Measurements from ENCODE around the gene PCSK1.

GRCh38 chr5:96347502-96348292 lies 85.4 kb downstream of the PCSK1 start:
- no peak for TF ChIP-seq CTCF (IDR thresholded peaks at IDR 0.05; ENCODE audit: control extremely low read depth in 1 of 3, insufficient read depth in 1 of 3, low read depth in 1 of 3, low read length in 3 of 3)
- no peak for TF ChIP-seq POLR2A (IDR thresholded peaks at IDR 0.05; ENCODE audit: control extremely low read depth in 1 of 2, low read depth in 2 of 2, low read length in 2 of 2)
- TF ChIP-seq KDM1A (IDR thresholded peaks at IDR 0.05; ENCODE audit: borderline replicate concordance, low read length) = no peak
- TF ChIP-seq KDM4A (IDR thresholded peaks at IDR 0.05; ENCODE audit: low read depth, low read length, severe bottlenecking) = no peak
- TF ChIP-seq CTBP2 (IDR thresholded peaks at IDR 0.05; ENCODE audit: borderline replicate concordance, insufficient read depth, insufficient read length, low read length) = no peak
- TF ChIP-seq GABPA (IDR thresholded peaks at IDR 0.05; ENCODE audit: borderline replicate concordance, insufficient read depth, low read length) = no peak
- no peak for TF ChIP-seq SIN3A (conservative IDR thresholded peaks at IDR 0.05 in 1 of 2, IDR thresholded peaks at IDR 0.05 in 1 of 2; ENCODE audit: low read depth in 1 of 2, low read length in 2 of 2)
- TF ChIP-seq SIX5 (IDR thresholded peaks at IDR 0.05; ENCODE audit: low read depth, low read length) = no peak
- no peak for TF ChIP-seq CREB1 (IDR thresholded peaks at IDR 0.05)
- TF ChIP-seq TAF1 (IDR thresholded peaks at IDR 0.05; ENCODE audit: low read depth, low read length) = no peak
- TF ChIP-seq GTF2F1 (IDR thresholded peaks at IDR 0.05; ENCODE audit: borderline replicate concordance, low read depth, low read length) = no peak
- no peak for TF ChIP-seq POLR2AphosphoS5 (IDR thresholded peaks at IDR 0.05; ENCODE audit: low read depth, low read length)
- TF ChIP-seq ATF3 (IDR thresholded peaks at IDR 0.05; ENCODE audit: insufficient read depth, low read depth, low read length) = no peak

Measured in H1 (cell line).